GM12872 (cell line): ENCODE results near the gene LMNTD1.

Experiments used
- CTCF ChIP-seq: IDR thresholded peaks from 3 replicates; pipeline ENCODE4 v1.5.1; 2011; ENCODE audit warnings: low read depth, mild to moderate bottlenecking, low read length, moderate library complexity; ENCODE audit not compliant: insufficient read depth

Gene LMNTD1

GRCh38 chr12:25435431-25435830 is 117.7 kb downstream of the LMNTD1 start:
- TF ChIP-seq CTCF, result no peak

GRCh38 chr12:25434515-25434914 is 118.6 kb downstream of the LMNTD1 start:
- TF ChIP-seq CTCF, result no peak

DNA sequence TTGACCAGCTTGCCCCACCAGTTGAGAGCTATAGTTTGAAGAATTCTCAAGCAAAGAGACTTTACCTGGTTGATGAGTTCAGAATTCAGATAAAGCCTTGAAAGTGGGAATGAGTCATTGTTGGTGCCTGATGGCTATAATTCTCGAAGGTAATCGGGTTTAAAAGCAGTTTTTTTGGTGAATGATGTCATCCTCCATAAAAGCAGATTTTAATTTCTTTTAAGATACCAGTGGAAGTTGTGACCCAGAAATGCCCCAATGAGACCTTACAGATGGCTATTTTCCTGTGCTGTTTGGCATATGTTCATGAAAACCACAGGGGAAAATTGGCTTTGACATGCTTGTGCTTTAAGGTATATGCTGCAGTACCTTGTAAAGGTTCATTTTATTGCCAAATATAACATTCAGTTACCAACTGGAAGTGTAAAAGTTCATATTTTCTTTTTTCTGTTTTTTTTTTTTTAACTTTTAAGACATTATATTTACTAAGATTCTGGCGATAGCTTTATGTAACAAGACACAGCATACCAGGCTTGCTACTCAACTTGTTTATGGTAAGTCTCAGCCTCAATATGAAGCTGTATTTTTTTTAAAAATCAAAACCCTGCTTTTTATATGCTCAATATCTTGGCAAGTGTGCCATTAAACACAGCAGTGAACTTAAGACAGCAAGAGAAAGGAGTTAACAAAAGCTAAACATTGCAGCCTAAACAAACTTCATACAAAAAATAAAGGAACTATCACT is 119.3 kb downstream of the LMNTD1 start:
- TF ChIP-seq CTCF, result no peak

DNA sequence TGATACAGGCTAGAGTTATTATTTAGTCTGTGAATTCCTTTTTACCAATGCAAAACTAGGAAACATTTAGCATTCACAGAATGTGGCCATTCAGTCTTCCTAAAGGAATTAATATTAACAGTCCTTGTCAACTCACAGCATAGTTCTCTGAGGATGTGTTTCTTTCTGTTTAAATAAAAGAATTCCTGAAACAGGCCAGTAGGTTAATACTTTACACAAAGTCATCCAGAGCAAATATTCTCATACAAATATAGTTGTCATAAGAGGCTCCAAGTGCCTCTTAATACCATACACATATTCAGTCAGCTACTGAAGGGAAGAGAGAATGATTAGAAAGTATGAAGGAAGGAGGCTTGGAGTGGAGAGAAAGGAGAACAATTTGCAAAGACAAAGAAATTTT is 120.1 kb downstream of the LMNTD1 start:
- TF ChIP-seq CTCF, result no peak

DNA sequence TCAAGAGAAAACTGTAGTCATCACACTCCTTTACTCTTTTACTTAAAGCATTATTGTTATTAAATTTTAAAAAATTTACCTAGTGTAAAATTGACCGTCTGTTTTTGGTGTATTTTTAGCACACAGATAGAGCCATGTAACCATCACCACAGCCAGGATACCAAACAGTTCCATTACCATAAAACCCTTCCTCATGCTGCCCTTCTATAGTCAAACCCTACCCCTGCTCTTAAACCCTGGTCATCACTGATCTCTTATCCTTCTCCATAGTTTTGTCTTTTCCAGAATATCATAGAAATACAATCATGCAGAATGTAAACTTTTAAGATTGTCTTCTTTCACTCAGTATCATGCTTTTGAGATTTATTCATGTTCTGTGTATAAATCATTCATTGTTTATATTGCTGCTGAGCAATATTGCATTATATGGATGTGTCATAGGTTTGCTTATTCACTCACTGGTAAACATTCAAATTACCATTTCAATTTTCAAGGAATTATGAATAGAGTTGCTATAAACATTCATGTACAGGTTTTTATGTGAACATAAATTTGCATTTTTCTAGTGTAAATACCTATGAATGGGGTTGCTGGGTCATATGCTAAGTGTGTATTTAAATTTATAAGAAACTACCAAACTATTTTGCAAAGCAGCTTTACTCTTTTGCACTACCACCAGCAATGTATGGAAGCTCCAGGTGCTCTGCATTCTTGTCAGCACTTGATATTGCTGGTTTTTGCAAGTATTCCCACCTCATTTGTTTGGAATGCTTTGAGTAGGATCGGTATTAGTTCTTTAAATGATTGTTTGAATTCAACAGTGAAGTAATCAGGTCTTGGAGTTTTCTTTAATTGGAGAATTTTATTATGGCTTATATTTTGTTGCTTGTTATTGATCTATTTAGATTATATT is 125.5 kb downstream of the LMNTD1 start:
- no peak for TF ChIP-seq CTCF
